K562 (cell line): ENCODE measurements around the gene MCEMP1. TPM values are rescaled to one million over a fixed set of nuclear protein-coding genes. Genes with fewer than 3 reads are reported as not detected.
A peak's percentile ranks its signal among the peaks of the same experiment; 100 is the strongest.

Source experiments
- EZH2 ChIP-seq: IDR thresholded peaks from 2 replicates; pipeline ENCODE4 v1.6.1; 2012; ENCODE audit warnings: low read depth, mild to moderate bottlenecking, inconsistent platforms, low read length, borderline replicate concordance
- FOXK2 ChIP-seq, 2 experiments: fragments of 450-650 bp; IDR thresholded peaks in 1 of 2; conservative IDR thresholded peaks in 1 of 2; 2 replicates each; pipeline ENCODE4 v1.6.1; 2016; ENCODE audit warnings: low read depth in 2 of 2, mild to moderate bottlenecking in 1 of 2
- JUNB ChIP-seq: fragments of 450-650 bp; formaldehyde crosslinking; conservative IDR thresholded peaks from 2 replicates; pipeline ENCODE4 v1.4.0; 2020; ENCODE audit warnings: mild to moderate bottlenecking
- NR0B1 ChIP-seq: fragments of 450-650 bp; IDR thresholded peaks from one replicate; pipeline ENCODE4 v1.6.1; 2018; ENCODE audit warnings: mild to moderate bottlenecking, moderate library complexity; ENCODE audit not compliant: partially characterized antibody
- RBM34 ChIP-seq: fragments of 200-400 bp; formaldehyde crosslinking; IDR thresholded peaks from 2 replicates; pipeline ENCODE4 v1.6.1; 2018; ENCODE audit warnings: low read length, borderline replicate concordance; ENCODE audit not compliant: insufficient read depth
- USF2 ChIP-seq: sonication (generic); formaldehyde crosslinking; IDR thresholded peaks from 2 replicates; pipeline ENCODE4 v1.5.0; 2020; ENCODE audit warnings: missing genetic modification reagents
- ZNF224 ChIP-seq: sonication (generic); formaldehyde crosslinking; IDR thresholded peaks from 2 replicates; pipeline ENCODE4 v1.8.0; 2022; ENCODE audit warnings: mild to moderate bottlenecking, missing genetic modification reagents
- ZNF561 ChIP-seq: fragments of 450-650 bp; formaldehyde crosslinking; conservative IDR thresholded peaks from 2 replicates; pipeline ENCODE4 v1.4.0; 2020; ENCODE audit warnings: mild to moderate bottlenecking, moderate library complexity
- polyA plus RNA-seq, 8 experiments: library from polyadenylated mRNA; depleted of rRNA in 4 of 8; stranded (reverse) in 5 of 8; unstranded in 3 of 8; fragments of >200 nt; fragmentation: Nextera tagmentation in 2 of 8; fragmentation: Illumina TruSeq in 1 of 8; extraction: Ambion mirVana in 2 of 8; extraction: Trizol in 1 of 8; gene quantifications; 2 replicates each; pipeline versions ENCODE4 v1.2.1 to v1.2.3, GENCODE V29; 2011 to 2014; ENCODE audit warnings: inconsistent platforms in 1 of 8, missing spikeins in 1 of 8
- total RNA-seq, 7 experiments: library from RNA; depleted of rRNA in 6 of 7; stranded (reverse); fragments of >200 nt in 6 of 7; fragmentation: Illumina TruSeq in 2 of 7; extraction: Trizol in 2 of 7; gene quantifications; 2 replicates each; pipeline versions ENCODE4 v1.2.1 to v1.2.3, GENCODE V29; 2011 to 2021; ENCODE audit warnings: low replicate concordance in 1 of 7
- TF ChIP-seq, protein P1 (sequence below): fragments of 450-650 bp; IDR thresholded peaks from 2 replicates; pipeline ENCODE4 v1.6.1; 2016; ENCODE audit warnings: antibody characterized with exemption
- TF ChIP-seq, protein P2 (sequence below), 2 experiments: fragments of 450-650 bp in 1 of 2; sonication (generic) in 1 of 2; formaldehyde crosslinking in 1 of 2; IDR thresholded peaks; 2 replicates each; pipeline versions ENCODE4 v1.7.1 to v1.9.0; 2016 to 2022; ENCODE audit warnings: inconsistent platforms in 1 of 2, mild to moderate bottlenecking in 1 of 2, missing genetic modification reagents in 1 of 2
- TF ChIP-seq, protein P3 (sequence below): fragments of 450-650 bp; IDR thresholded peaks from 2 replicates; pipeline ENCODE4 v1.6.1; 2018; ENCODE audit warnings: mild to moderate bottlenecking, low read depth; ENCODE audit not compliant: partially characterized antibody

The MCEMP1 gene
- total and polyA plus RNA-seq, 9 of the 15 experiments (the other 6 are each of a cell fraction or from before 2014, with no cell fraction given), result 0.11 to 1.8 (median 0.51) TPM

DNA sequence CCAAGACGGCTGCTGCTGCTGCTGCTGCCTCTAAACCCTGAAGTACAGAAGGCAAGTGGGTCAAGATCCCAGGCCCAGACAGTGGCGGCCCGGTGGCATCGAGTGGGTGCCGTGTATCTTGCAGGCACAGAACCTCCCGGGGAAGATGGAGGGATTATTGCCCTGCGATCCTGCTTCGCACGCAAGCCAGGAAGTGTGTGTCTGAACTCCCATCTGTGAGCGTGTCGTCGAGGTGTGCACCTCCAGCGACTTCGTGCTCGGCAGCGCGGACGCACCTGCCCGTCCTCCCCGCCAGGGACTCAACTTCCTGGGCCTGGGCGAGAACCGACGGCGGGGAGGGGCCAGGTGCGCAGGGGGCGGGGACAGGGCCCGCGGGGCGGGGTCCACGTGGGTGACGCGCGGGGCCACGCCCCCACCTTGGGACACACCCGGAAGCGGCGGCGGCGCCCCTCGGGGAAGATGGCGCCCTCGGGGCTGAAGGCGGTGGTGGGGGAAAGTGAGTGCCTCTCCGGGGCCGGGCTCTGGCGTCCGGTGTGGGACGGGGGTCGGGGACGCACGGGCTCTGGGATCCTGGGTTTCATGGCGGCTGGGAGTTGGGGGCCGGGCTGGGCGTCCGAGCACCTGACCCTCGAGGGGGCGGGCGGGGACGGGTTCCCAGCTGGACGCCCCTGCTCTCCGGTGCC, 40.1 kb upstream of the MCEMP1 start, which contains the start of gene STXBP2 (continued):
- TF ChIP-seq EZH2 (no peak), NR0B1 (no peak), ZNF224 (CRISPR knock-in tag) (no peak), USF2 (CRISPR knock-in tag) (no peak), RBM34 (no peak), ZNF561 (CRISPR knock-in tag) (no peak), JUNB (CRISPR knock-in tag) (no peak), FOXK2 (conservative IDR thresholded peaks at IDR 0.05 in 1 of 2, IDR thresholded peaks at IDR 0.05 in 1 of 2; ENCODE audit: low read depth in 2 of 2) (no peak)
- TF ChIP-seq, protein P1, sequence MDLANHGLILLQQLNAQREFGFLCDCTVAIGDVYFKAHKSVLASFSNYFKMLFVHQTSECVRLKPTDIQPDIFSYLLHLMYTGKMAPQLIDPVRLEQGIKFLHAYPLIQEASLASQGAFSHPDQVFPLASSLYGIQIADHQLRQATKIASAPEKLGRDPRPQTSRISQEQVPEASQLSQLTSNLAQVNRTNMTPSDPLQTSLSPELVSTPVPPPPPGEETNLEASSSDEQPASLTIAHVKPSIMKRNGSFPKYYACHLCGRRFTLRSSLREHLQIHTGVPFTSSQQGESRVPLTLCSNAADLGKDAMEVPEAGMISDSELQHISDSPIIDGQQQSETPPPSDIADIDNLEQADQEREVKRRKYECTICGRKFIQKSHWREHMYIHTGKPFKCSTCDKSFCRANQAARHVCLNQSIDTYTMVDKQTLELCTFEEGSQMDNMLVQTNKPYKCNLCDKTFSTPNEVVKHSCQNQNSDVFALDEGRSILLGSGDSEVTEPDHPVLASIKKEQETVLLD, result peak; percentile 57; the same call in 1 of the 2 replicates
- TF ChIP-seq, protein P2, sequence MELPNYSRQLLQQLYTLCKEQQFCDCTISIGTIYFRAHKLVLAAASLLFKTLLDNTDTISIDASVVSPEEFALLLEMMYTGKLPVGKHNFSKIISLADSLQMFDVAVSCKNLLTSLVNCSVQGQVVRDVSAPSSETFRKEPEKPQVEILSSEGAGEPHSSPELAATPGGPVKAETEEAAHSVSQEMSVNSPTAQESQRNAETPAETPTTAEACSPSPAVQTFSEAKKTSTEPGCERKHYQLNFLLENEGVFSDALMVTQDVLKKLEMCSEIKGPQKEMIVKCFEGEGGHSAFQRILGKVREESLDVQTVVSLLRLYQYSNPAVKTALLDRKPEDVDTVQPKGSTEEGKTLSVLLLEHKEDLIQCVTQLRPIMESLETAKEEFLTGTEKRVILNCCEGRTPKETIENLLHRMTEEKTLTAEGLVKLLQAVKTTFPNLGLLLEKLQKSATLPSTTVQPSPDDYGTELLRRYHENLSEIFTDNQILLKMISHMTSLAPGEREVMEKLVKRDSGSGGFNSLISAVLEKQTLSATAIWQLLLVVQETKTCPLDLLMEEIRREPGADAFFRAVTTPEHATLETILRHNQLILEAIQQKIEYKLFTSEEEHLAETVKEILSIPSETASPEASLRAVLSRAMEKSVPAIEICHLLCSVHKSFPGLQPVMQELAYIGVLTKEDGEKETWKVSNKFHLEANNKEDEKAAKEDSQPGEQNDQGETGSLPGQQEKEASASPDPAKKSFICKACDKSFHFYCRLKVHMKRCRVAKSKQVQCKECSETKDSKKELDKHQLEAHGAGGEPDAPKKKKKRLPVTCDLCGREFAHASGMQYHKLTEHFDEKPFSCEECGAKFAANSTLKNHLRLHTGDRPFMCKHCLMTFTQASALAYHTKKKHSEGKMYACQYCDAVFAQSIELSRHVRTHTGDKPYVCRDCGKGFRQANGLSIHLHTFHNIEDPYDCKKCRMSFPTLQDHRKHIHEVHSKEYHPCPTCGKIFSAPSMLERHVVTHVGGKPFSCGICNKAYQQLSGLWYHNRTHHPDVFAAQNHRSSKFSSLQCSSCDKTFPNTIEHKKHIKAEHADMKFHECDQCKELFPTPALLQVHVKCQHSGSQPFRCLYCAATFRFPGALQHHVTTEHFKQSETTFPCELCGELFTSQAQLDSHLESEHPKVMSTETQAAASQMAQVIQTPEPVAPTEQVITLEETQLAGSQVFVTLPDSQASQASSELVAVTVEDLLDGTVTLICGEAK (IDR thresholded peaks at IDR 0.05), result peak; percentile 31; the same call in 1 of the 2 replicates
- TF ChIP-seq, protein P2 (CRISPR knock-in tag; IDR thresholded peaks at IDR 0.05), result no peak
- TF ChIP-seq, protein P3, sequence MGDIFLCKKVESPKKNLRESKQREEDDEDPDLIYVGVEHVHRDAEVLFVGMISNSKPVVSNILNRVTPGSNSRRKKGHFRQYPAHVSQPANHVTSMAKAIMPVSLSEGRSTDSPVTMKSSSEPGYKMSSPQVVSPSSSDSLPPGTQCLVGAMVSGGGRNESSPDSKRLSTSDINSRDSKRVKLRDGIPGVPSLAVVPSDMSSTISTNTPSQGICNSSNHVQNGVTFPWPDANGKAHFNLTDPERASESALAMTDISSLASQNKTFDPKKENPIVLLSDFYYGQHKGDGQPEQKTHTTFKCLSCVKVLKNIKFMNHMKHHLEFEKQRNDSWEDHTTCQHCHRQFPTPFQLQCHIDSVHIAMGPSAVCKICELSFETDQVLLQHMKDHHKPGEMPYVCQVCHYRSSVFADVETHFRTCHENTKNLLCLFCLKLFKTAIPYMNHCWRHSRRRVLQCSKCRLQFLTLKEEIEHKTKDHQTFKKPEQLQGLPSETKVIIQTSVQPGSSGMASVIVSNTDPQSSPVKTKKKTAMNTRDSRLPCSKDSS, result no peak
